Loucy (cell line): ENCODE results near the gene DNASE1L3.

Experiments
- H2AFZ ChIP-seq: fragments of 200-600 bp; sonication (generic); 2 replicates; pipeline ENCODE4 v1.6.0; 2016; ENCODE audit warnings: antibody characterized with exemption, mild to moderate bottlenecking, low read length, moderate library complexity
- H3F3A ChIP-seq: fragments of 200-600 bp; 2 replicates; pipeline ENCODE4 v1.6.0; 2016; ENCODE audit warnings: antibody characterized with exemption, low read depth, mild to moderate bottlenecking
- H3K27me3 ChIP-seq: fragments of 200-600 bp; sonication (generic); 2 replicates; pipeline ENCODE4 v1.6.1; 2014; ENCODE audit warnings: low read length, mild to moderate bottlenecking; ENCODE audit not compliant: insufficient read depth, poor library complexity, severe bottlenecking
- H3K36me3 ChIP-seq: fragments of 200-600 bp; sonication (generic); 2 replicates; pipeline ENCODE4 v1.6.1; 2016; ENCODE audit warnings: low read length; ENCODE audit not compliant: insufficient read depth
- H3K4me1 ChIP-seq: fragments of 200-600 bp; sonication (generic); 2 replicates; pipeline ENCODE4 v1.5.1; 2014; ENCODE audit warnings: low read length, mild to moderate bottlenecking; ENCODE audit not compliant: insufficient read depth, poor library complexity, severe bottlenecking
- H3K4me2 ChIP-seq: fragments of 200-600 bp; sonication (generic); 2 replicates; pipeline ENCODE4 v1.6.0; 2014; ENCODE audit warnings: antibody characterized with exemption, low read length, low read depth, mild to moderate bottlenecking; ENCODE audit not compliant: poor library complexity, severe bottlenecking
- H3K4me3 ChIP-seq: fragments of 200-600 bp; sonication (generic); 2 replicates; pipeline ENCODE4 v1.5.1; 2014; ENCODE audit warnings: low read length, mild to moderate bottlenecking, mixed read lengths; ENCODE audit not compliant: poor library complexity, severe bottlenecking
- H3K79me2 ChIP-seq: fragments of 200-600 bp; sonication (generic); 2 replicates; pipeline ENCODE4 v1.6.1; 2014; ENCODE audit warnings: low read length; ENCODE audit not compliant: insufficient read depth
- H3K9ac ChIP-seq: fragments of 200-600 bp; sonication (generic); 2 replicates; pipeline ENCODE4 v1.6.0; 2014; ENCODE audit warnings: mild to moderate bottlenecking, low read depth, low read length, moderate library complexity; ENCODE audit not compliant: poor library complexity, severe bottlenecking
- H3K9me2 ChIP-seq: fragments of 200-600 bp; sonication (generic); replicated peaks from 2 replicates; pipeline ENCODE4 v1.6.1; 2016; ENCODE audit warnings: low read depth, low read length, mixed read lengths
- H3K9me3 ChIP-seq: fragments of 200-600 bp; sonication (generic); 2 replicates; pipeline ENCODE4 v1.6.1; 2014; ENCODE audit warnings: mild to moderate bottlenecking, antibody characterized with exemption, low read length, low read depth; ENCODE audit not compliant: insufficient read depth
- H4K20me1 ChIP-seq: fragments of 200-600 bp; sonication (generic); 2 replicates; pipeline ENCODE4 v1.6.0; 2014; ENCODE audit warnings: antibody characterized with exemption, low read length, mild to moderate bottlenecking; ENCODE audit not compliant: insufficient read depth, poor library complexity, severe bottlenecking
- CTCF ChIP-seq: fragments of 200-600 bp; sonication (generic); conservative IDR thresholded peaks from 2 replicates; pipeline ENCODE4 v1.5.1; 2014; ENCODE audit warnings: mild to moderate bottlenecking, antibody characterized with exemption, low read length
- EZH2phosphoT487 ChIP-seq: fragments of 200-600 bp; IDR thresholded peaks from 2 replicates; pipeline ENCODE4 v1.6.1; 2018; ENCODE audit warnings: antibody characterized with exemption, mild to moderate bottlenecking, moderate library complexity, borderline replicate concordance

Gene DNASE1L3, protein sequence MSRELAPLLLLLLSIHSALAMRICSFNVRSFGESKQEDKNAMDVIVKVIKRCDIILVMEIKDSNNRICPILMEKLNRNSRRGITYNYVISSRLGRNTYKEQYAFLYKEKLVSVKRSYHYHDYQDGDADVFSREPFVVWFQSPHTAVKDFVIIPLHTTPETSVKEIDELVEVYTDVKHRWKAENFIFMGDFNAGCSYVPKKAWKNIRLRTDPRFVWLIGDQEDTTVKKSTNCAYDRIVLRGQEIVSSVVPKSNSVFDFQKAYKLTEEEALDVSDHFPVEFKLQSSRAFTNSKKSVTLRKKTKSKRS

DNA sequence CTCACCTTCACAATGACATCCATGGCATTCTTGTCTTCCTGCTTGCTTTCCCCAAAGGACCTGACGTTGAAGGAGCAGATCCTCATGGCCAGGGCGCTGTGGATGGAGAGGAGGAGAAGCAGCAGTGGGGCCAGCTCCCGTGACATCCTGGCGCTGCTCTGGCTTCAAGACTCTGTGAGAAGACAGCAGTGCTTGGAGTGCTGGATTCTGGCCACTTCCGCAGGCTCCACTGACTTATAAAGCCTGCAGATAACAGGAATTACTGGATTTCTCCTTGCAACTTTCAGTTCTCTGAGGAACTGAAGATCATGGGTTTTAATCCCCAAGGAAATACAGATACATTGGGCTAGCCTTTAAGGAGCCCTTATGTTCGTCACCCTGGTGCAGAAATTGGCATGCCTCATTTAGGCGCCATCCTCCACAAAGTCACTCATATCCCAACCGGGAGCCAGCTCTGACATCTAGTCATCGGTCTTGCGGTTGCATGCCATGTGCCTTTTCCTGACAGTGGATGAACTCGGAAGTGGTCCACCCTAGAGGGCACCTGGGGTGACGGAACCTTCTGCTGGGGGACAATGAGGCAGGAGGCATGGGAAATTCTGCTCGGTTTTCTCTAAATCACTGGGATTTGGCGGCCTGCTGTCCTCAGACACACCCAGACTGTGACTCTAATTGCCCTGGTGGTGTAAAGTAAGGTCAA is at the start of gene DNASE1L3:
TSS of gene DNASE1L3 (minus strand) at position 212 of the 700 bp plus-strand sequence. CDS start at position 146, 66 bp downstream.
- H2AFZ ChIP-seq = peak within 1 kb of the TSS; percentile 56
- TF ChIP-seq CTCF (no peak), EZH2phosphoT487 (no peak)
- H3K9me2 ChIP-seq = no peaks in the 10 kb centered on the region
- peaks cover 5% of the 10 kb centered on the region for H3K4me1 ChIP-seq
- H3K9me3 ChIP-seq = no peaks in the 10 kb centered on the region
- no peaks in the 10 kb centered on the region for H3F3A ChIP-seq
- no peaks in the 10 kb centered on the region for H4K20me1 ChIP-seq
- no peak within 1 kb of the TSS for H3K9ac ChIP-seq
- no peak within 1 kb of the TSS for H3K4me3 ChIP-seq
- no peaks in the 10 kb centered on the region for H3K36me3 ChIP-seq
- H3K27me3 ChIP-seq = no peaks in the 10 kb centered on the region
- no peaks in the 10 kb centered on the region for H3K79me2 ChIP-seq
- H3K4me2 ChIP-seq = peak within 1 kb of the TSS; percentile 13

GRCh38 chr3:58260261-58260731 is 49.5 kb upstream of the DNASE1L3 start:
- H3K9ac ChIP-seq = no peak overlapping the region
- no peaks in the 10 kb centered on the region for H3K4me1 ChIP-seq
- H3K9me2 ChIP-seq = no peaks in the 10 kb centered on the region
- H3F3A ChIP-seq = no peaks in the 10 kb centered on the region
- no peak for TF ChIP-seq EZH2phosphoT487
- no peak for TF ChIP-seq CTCF
- H3K9me3 ChIP-seq = no peaks in the 10 kb centered on the region
- H2AFZ ChIP-seq = no peak overlapping the region
- no peak overlapping the region for H3K4me3 ChIP-seq
- no peaks in the 10 kb centered on the region for H3K27me3 ChIP-seq
- H3K79me2 ChIP-seq = no peaks in the 10 kb centered on the region
- H4K20me1 ChIP-seq = no peaks in the 10 kb centered on the region
- no peak overlapping the region for H3K4me2 ChIP-seq
- H3K36me3 ChIP-seq = peaks cover 2% of the 10 kb centered on the region; the same call in 1 of the 2 replicates

DNA sequence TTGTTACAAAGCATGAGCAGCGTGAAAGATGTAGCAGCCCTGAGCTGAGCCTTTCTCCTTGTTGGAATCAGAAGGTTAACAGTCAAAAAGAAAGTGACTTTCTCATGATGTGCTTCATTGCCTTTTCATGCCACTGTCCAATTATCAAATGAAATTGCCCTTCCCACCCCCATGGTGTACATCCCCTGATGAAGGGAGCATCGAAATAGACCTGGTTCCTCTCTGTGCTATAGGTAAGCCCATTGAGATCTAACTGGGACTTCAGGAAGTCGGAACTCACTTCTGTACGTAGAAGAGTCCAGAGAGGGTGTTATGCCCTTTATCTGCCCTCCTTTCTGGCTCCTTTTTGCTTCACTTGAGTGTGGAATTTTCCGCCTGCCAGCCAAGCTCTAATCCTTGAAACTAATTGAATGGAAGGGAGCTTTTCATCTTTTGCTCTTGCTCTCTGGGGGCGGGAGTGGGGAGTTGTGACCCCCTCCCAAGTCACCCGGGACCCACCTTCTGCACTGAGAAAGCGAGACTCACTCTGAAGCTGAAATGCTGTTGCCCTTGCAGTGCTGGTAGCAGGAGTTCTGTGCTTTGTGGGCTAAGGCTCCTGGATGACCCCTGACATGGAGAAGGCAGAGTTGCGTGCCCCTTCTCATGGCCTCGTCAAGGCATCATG is 47.8 kb upstream of the DNASE1L3 start:
- Histone ChIP-seq H2AFZ (no peak overlapping the region), H3K79me2 (no peaks in the 10 kb centered on the region), H4K20me1 (no peaks in the 10 kb centered on the region), H3F3A (no peaks in the 10 kb centered on the region), H3K27me3 (no peaks in the 10 kb centered on the region), H3K9ac (no peak overlapping the region), H3K4me2 (no peak overlapping the region), H3K9me3 (no peaks in the 10 kb centered on the region), H3K4me3 (no peak overlapping the region), H3K4me1 (no peaks in the 10 kb centered on the region), H3K9me2 (no peaks in the 10 kb centered on the region), H3K36me3 (peaks cover 2% of the 10 kb centered on the region; the same call in 1 of the 2 replicates)
- TF ChIP-seq CTCF (no peak), EZH2phosphoT487 (no peak)
